Keratinocyte (primary cell): ENCODE data around the gene UNC13A. TPM values are rescaled to one million over a fixed set of nuclear protein-coding genes. Genes with fewer than 3 reads are reported as not detected.

Experiments used
- DNase-seq: peaks from one replicate; pipeline ENCODE4 v3.0.0-alpha.2; 2011; ENCODE audit warnings: low read depth, missing footprints, low spot score
- FAIRE-seq: peaks from 2 replicates; lab custom pipeline; 2011; peaks lifted over from hg19 to GRCh38; lab: Jason Lieb, UNC
- H2AFZ ChIP-seq: 2 replicates; pipeline ENCODE4 v1.6.0; 2012; ENCODE audit warnings: low read length, control low read depth, inconsistent platforms; ENCODE audit not compliant: control insufficient read depth
- H3K27ac ChIP-seq: 2 replicates; pipeline ENCODE4 v1.5.1; 2011; ENCODE audit warnings: low read length; ENCODE audit not compliant: control insufficient read depth, insufficient read depth
- H3K27me3 ChIP-seq: 3 replicates; pipeline ENCODE4 v1.6.0; 2011; ENCODE audit warnings: low read length; ENCODE audit not compliant: control insufficient read depth, insufficient read depth; ENCODE audit errors: extremely low read depth
- H3K36me3 ChIP-seq, 2 experiments: 2 replicates in 1 of 2; 3 replicates in 1 of 2; pipeline ENCODE4 v1.5.1; 2011; ENCODE audit warnings: low read length in 2 of 2, mild to moderate bottlenecking in 1 of 2; ENCODE audit not compliant: control insufficient read depth in 2 of 2, insufficient read depth in 2 of 2; ENCODE audit errors: extremely low read depth in 1 of 2
- H3K4me1 ChIP-seq: 3 replicates; pipeline ENCODE4 v1.5.1; 2011; ENCODE audit warnings: low read length; ENCODE audit not compliant: control insufficient read depth, insufficient read depth; ENCODE audit errors: extremely low read depth
- H3K4me2 ChIP-seq: 3 replicates; pipeline ENCODE4 v1.6.0; 2011; ENCODE audit warnings: low read depth, low read length; ENCODE audit not compliant: control insufficient read depth, insufficient read depth; ENCODE audit errors: extremely low read depth
- H3K4me3 ChIP-seq, 3 experiments: fragments of 200-600 bp in 1 of 3; sonication (generic) in 1 of 3; 2 replicates in 2 of 3; 3 replicates in 1 of 3; pipeline ENCODE4 v1.5.1; 2011 to 2016; ENCODE audit warnings: low read length in 3 of 3, mild to moderate bottlenecking in 3 of 3, control low read depth in 2 of 3, inconsistent platforms in 1 of 3, low read depth in 1 of 3, mixed read lengths in 1 of 3, mixed run types in 1 of 3, moderate library complexity in 1 of 3; ENCODE audit not compliant: control insufficient read depth in 2 of 3, insufficient read depth in 2 of 3; ENCODE audit errors: extremely low read depth in 1 of 3
- H3K79me2 ChIP-seq: 2 replicates; pipeline ENCODE4 v1.6.0; 2012; ENCODE audit warnings: low read length; ENCODE audit not compliant: control insufficient read depth, insufficient read depth
- H3K9ac ChIP-seq: 3 replicates; pipeline ENCODE4 v1.6.0; 2011; ENCODE audit warnings: low read length; ENCODE audit not compliant: control insufficient read depth, insufficient read depth; ENCODE audit errors: extremely low read depth
- H3K9me1 ChIP-seq: 3 replicates; pipeline ENCODE4 v1.6.0; 2011; ENCODE audit warnings: low read length; ENCODE audit not compliant: control insufficient read depth, insufficient read depth; ENCODE audit errors: extremely low read depth
- H3K9me3 ChIP-seq: 2 replicates; pipeline ENCODE4 v1.5.1; 2012; ENCODE audit warnings: low read depth, low read length; ENCODE audit not compliant: control insufficient read depth
- H4K20me1 ChIP-seq: 3 replicates; pipeline ENCODE4 v1.6.0; 2011; ENCODE audit warnings: low read length; ENCODE audit not compliant: control insufficient read depth, insufficient read depth; ENCODE audit errors: extremely low read depth
- CTCF ChIP-seq, 3 experiments: IDR thresholded peaks in 1 of 3; conservative IDR thresholded peaks in 1 of 3; optimal IDR thresholded peaks in 1 of 3; 2 replicates in 2 of 3; 3 replicates in 1 of 3; pipeline versions ENCODE3 to v1.5.1; 2011; ENCODE audit warnings: low read length in 3 of 3, mild to moderate bottlenecking in 3 of 3, moderate library complexity in 2 of 3, control low read depth in 1 of 3, inconsistent platforms in 1 of 3; ENCODE audit not compliant: insufficient read depth in 2 of 3; ENCODE audit errors: extremely low read depth in 1 of 3
- EZH2 ChIP-seq: IDR thresholded peaks from one replicate; pipeline ENCODE4 v1.6.1; 2012; ENCODE audit warnings: inconsistent platforms, mild to moderate bottlenecking, low read length, moderate library complexity
- dilution Hi-C: fragments of 300-500 bp; cut with MboI; formaldehyde crosslinking; loops from one replicate; pipeline ENCODE4 v1.7.0; 2020; ENCODE audit warnings: low sequenced_read_pairs; ENCODE audit not compliant: extremely low pct_ligation_motif_present
- polyA plus RNA-seq, 5 experiments: library from polyadenylated mRNA; depleted of rRNA in 3 of 5; stranded (reverse) in 3 of 5; stranded (forward) in 1 of 5; unstranded in 1 of 5; fragments of >200 nt; gene quantifications; 1 replicate in 1 of 5; 2 replicates in 3 of 5; 3 replicates in 1 of 5; pipeline versions ENCODE4 v1.2.1 to v1.2.3, GENCODE V29; 2011 to 2012; ENCODE audit warnings: missing spikeins in 2 of 5, low read depth in 1 of 5, low replicate concordance in 1 of 5

Gene UNC13A
- polyA plus RNA-seq, 1 donor (not counting 4 experiments of a cell fraction or from before 2014, with no cell fraction given), result under 0.01 TPM

- Histone ChIP-seq H3K4me1 (no peaks in the 10 kb centered on the region), H3K79me2 (no peaks in the 10 kb centered on the region), H2AFZ (no peak overlapping the region), H3K27me3 (no peaks in the 10 kb centered on the region), H4K20me1 (no peaks in the 10 kb centered on the region), H3K9me1 (no peaks in the 10 kb centered on the region), H3K4me2 (no peak overlapping the region), H3K27ac (no peak overlapping the region), H3K36me3 (no peaks in the 10 kb centered on the region), H3K9ac (no peak overlapping the region), H3K4me3 (no peak overlapping the region), H3K9me3 (no peaks in the 10 kb centered on the region)
- FAIRE-seq (no peak), DNase-seq (no peak)
- TF ChIP-seq CTCF (optimal IDR thresholded peaks at IDR 0.05 in 1 of 3, IDR thresholded peaks at IDR 0.05 in 1 of 3, conservative IDR thresholded peaks at IDR 0.05 in 1 of 3; ENCODE audit: extremely low read depth in 1 of 3, insufficient read depth in 2 of 3, low read length in 3 of 3), result no peak
- dilution Hi-C loops, result no loop called here
Measured at GRCh38 chr19:17625980-17626379, 62.2 kb downstream of the UNC13A start.

GRCh38 chr19:17625043-17625442 lies 63.1 kb downstream of the UNC13A start:
- no peaks in the 10 kb centered on the region for H3K27me3 ChIP-seq
- FAIRE-seq (no peak), DNase-seq (no peak)
- H3K79me2 ChIP-seq, result no peaks in the 10 kb centered on the region
- dilution Hi-C loops, result no loop called here
- H3K9me1 ChIP-seq, result no peaks in the 10 kb centered on the region
- H3K4me3 ChIP-seq, result no peak overlapping the region
- H4K20me1 ChIP-seq, result no peaks in the 10 kb centered on the region
- H3K9ac ChIP-seq, result no peak overlapping the region
- no peaks in the 10 kb centered on the region for H3K9me3 ChIP-seq
- H3K4me2 ChIP-seq, result no peak overlapping the region
- H3K36me3 ChIP-seq, result no peaks in the 10 kb centered on the region
- H2AFZ ChIP-seq, result no peak overlapping the region
- H3K27ac ChIP-seq, result no peak overlapping the region
- no peaks in the 10 kb centered on the region for H3K4me1 ChIP-seq
- TF ChIP-seq EZH2, result no peak
- no peak for TF ChIP-seq CTCF (optimal IDR thresholded peaks at IDR 0.05 in 1 of 3, IDR thresholded peaks at IDR 0.05 in 1 of 3, conservative IDR thresholded peaks at IDR 0.05 in 1 of 3; ENCODE audit: extremely low read depth in 1 of 3, insufficient read depth in 2 of 3, low read length in 3 of 3)
